BLaER1 treated with 17β-estradiol and CSF1 and Interleukin-3, amounts not matched to agents 10 nM and 100 nM (cell line): ENCODE measurements around the gene SCIN.

Experiments
- H3K27ac ChIP-seq, 11 experiments: shearing (Covaris generic); formaldehyde crosslinking; 2 replicates each; pipeline ENCODE4 v1.8.1; 2022
- H3K27me3 ChIP-seq, 11 experiments: shearing (Covaris generic); formaldehyde crosslinking; 2 replicates each; pipeline ENCODE4 v1.8.1; 2022
- H3K36me3 ChIP-seq, 11 experiments: shearing (Covaris generic); formaldehyde crosslinking; 2 replicates each; pipeline ENCODE4 v1.8.1; 2022
- H3K4me1 ChIP-seq, 10 experiments: shearing (Covaris generic); formaldehyde crosslinking; 2 replicates each; pipeline ENCODE4 v1.8.1; 2022
- H3K4me2 ChIP-seq, 11 experiments: shearing (Covaris generic); formaldehyde crosslinking; 2 replicates each; pipeline ENCODE4 v1.8.1; 2022
- H3K4me3 ChIP-seq, 10 experiments: shearing (Covaris generic); formaldehyde crosslinking; 2 replicates each; pipeline ENCODE4 v1.8.1; 2022
- H3K9ac ChIP-seq, 11 experiments: shearing (Covaris generic); formaldehyde crosslinking; 2 replicates each; pipeline ENCODE4 v1.8.1; 2022
- H3K9me3 ChIP-seq, 11 experiments: shearing (Covaris generic); formaldehyde crosslinking; replicated peaks in 1 of 11; 2 replicates each; pipeline ENCODE4 v1.8.1; 2022
- H4K20me1 ChIP-seq, 11 experiments: shearing (Covaris generic); formaldehyde crosslinking; 2 replicates each; pipeline ENCODE4 v1.8.1; 2022
- Cebpa-rat ChIP-seq, 11 experiments: shearing (Covaris generic); IDR thresholded peaks; 2 replicates each; pipeline ENCODE4 v1.8.1; 2022

SCIN gene

DNA sequence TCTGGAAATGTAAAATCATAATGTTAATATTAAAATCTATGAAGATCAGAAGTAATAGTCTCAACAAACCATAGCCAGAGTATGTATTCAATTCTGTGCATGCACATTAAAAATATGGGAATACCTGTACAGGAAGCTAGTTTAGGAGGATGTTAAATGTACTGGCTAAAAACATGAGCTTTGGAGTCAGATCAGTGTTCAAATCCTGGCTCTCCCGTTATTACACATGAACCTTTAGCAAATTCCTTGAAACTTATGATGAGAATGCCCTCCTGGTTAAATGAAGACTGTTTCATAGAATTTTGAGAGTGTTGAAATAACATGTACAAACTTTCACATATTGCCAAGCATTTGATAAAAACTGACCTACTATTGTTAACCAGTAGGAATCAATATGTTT is 121.5 kb downstream of the SCIN start:
- Histone ChIP-seq H3K4me3 (no peak overlapping the region), H3K27me3 (no peaks in the 10 kb centered on the region), H3K27ac (no peak overlapping the region), H3K4me2 (no peak overlapping the region), H3K4me1 (no peaks in the 10 kb centered on the region), H3K9ac (no peak overlapping the region), H3K9me3 (peaks cover 5 to 9% (median 7%) of the 10 kb centered on the region in 11 experiments), H4K20me1 (no peaks in the 10 kb centered on the region), H3K36me3 (no peaks in the 10 kb centered on the region)
- TF ChIP-seq Cebpa-rat (IDR thresholded peaks at IDR 0.05): no peak

DNA sequence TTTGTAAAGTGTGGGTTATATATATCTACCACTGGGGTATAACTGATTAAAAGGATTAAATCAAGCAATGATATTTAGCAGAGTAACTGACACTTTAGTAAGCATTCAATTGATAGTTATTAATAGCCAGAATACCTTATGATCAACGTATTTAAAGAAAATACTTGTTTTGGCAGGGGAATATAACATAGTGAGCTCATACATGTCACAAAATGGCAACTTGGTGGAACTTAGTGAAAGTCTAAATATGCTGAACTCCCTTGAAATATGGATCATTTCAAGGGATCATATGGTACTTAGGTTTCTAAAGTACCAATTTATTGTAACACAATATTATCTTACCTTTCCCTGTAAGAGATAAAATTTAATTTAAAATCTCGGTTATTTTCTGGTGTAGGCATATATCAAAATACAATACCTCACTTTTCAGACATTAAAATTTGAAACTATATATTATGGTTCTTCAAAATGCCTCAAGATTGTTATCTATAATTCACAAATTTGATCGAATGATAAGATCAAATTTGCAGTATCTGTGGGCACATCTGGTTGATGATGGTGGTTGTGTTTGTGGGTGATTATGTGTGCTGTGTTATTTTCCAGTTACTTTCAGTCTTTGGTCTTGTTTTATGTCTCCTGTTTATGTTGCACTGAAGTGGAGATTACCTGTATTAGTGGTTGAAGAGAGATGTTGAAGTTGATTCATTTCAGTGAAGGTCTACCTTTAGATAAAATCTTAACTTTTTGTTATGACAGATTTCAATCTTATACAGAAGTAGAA is 122.1 kb downstream of the SCIN start:
- Histone ChIP-seq H3K4me2 (no peak overlapping the region), H4K20me1 (no peaks in the 10 kb centered on the region), H3K9me3 (peaks cover 0 to 2% (median under 1%) of the 10 kb centered on the region in 11 experiments; a peak in 9 of 22 replicates), H3K27ac (no peak overlapping the region), H3K27me3 (no peaks in the 10 kb centered on the region), H3K4me3 (no peak overlapping the region), H3K4me1 (no peaks in the 10 kb centered on the region), H3K9ac (no peak overlapping the region), H3K36me3 (no peaks in the 10 kb centered on the region)
- TF ChIP-seq Cebpa-rat (IDR thresholded peaks at IDR 0.05): no peak

DNA sequence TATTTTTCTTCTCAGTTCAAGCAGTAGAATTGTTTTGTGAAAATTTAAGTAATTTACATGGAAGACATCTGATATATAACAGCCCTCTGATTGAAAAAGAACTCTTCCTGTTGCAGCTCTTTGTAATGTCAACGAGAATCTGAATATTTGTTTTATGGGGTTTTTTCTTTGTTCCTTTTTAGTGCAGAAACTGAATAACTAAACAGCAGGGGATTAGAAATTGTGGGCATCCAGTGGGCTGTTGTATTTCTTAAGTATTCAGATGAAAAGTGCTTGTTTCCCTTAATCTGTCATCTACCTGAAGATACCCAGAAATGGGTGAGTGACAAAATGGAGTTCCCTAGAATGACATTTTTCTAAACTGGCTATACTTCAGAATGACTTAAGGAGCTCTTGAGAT is 124.3 kb downstream of the SCIN start:
- no peaks in the 10 kb centered on the region for H3K27me3 ChIP-seq
- no peaks in the 10 kb centered on the region for H4K20me1 ChIP-seq
- H3K27ac ChIP-seq: no peak overlapping the region
- no peaks in the 10 kb centered on the region for H3K4me1 ChIP-seq
- no peaks in the 10 kb centered on the region for H3K9me3 ChIP-seq
- TF ChIP-seq Cebpa-rat (IDR thresholded peaks at IDR 0.05): no peak
- no peak overlapping the region for H3K4me2 ChIP-seq
- no peaks in the 10 kb centered on the region for H3K36me3 ChIP-seq
- no peak overlapping the region for H3K4me3 ChIP-seq
- no peak overlapping the region for H3K9ac ChIP-seq

DNA sequence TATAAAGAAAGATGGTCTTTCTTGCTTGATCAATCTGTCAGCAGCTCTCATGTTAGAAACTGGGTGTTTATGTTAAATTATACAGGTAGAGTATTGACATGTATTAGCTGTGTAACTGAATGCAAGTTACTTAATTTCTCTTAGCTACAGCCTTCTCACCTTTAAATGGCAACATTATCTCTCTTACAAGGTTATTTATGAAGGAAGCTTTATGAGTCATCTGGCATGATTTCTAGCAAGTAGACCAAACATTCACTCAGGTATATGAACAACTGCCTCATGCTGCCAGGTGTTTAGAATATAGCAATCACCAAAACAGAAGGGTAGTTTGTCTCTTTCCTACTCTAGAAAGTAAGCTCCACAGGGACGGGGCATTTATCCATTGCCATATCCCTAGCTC is 125.4 kb downstream of the SCIN start:
- H3K4me3 ChIP-seq: no peak overlapping the region
- H3K36me3 ChIP-seq: no peaks in the 10 kb centered on the region
- H3K9ac ChIP-seq: no peak overlapping the region
- H3K4me2 ChIP-seq: no peak overlapping the region
- no peaks in the 10 kb centered on the region for H3K4me1 ChIP-seq
- no peaks in the 10 kb centered on the region for H3K27me3 ChIP-seq
- no peak for TF ChIP-seq Cebpa-rat (IDR thresholded peaks at IDR 0.05)
- H4K20me1 ChIP-seq: no peaks in the 10 kb centered on the region
- H3K27ac ChIP-seq: no peak overlapping the region
- peaks cover 0 to 4% (median 0%) of the 10 kb centered on the region in 11 experiments; a peak in 1 of 22 replicates for H3K9me3 ChIP-seq

DNA sequence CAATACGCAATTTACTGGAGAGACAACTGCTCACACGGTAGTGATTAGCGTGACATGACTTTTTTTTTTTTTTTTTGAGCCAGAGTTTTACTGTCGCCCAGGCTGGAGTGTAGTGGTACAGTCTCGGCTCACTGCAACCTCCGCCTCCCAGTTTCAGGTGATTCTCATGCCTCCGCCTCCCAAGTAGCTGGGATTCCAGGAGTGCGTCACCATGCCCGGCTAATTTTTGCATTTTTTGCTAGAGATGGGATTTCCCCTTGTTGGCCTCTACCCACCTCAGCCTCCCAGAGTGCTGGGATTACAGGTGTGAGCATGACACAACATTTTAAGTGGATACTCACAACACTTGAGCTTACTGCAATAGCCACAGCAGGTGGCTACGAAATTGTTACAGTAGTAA is 128.8 kb downstream of the SCIN start:
- no peaks in the 10 kb centered on the region for H3K36me3 ChIP-seq
- H3K27ac ChIP-seq: no peak overlapping the region
- peaks cover 0 to 13% (median 0%) of the 10 kb centered on the region in 11 experiments; a peak in 2 of 22 replicates for H3K9me3 ChIP-seq
- no peaks in the 10 kb centered on the region for H3K4me1 ChIP-seq
- H3K27me3 ChIP-seq: no peaks in the 10 kb centered on the region
- H3K4me2 ChIP-seq: no peak overlapping the region
- H3K9ac ChIP-seq: no peak overlapping the region
- H3K4me3 ChIP-seq: no peak overlapping the region
- no peak for TF ChIP-seq Cebpa-rat (IDR thresholded peaks at IDR 0.05)
- no peaks in the 10 kb centered on the region for H4K20me1 ChIP-seq

DNA sequence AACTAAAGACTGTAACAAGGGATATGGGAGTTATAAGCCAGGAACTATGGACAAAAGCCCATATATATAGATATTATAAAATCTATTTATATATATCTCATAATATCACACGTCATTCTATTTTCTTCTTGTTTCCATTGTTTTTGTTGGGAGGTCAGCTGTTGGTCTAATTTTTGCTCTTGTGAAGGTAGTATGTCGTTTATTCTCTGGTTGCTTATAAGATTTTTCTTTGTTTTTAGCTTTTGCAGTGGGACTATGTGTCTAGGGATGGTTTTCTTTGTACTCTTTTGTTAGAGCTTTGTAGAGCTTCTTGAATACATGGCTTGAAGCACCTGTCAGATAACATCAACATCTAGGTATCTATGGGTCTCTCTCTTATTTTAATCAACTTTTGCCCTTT is 130.9 kb downstream of the SCIN start:
- Histone ChIP-seq H3K4me1 (no peaks in the 10 kb centered on the region), H3K4me3 (no peak overlapping the region), H3K9me3 (peaks cover 0 to 13% (median 0%) of the 10 kb centered on the region in 11 experiments; a peak in 2 of 22 replicates), H3K36me3 (no peaks in the 10 kb centered on the region), H4K20me1 (no peaks in the 10 kb centered on the region), H3K9ac (no peak overlapping the region), H3K27me3 (no peaks in the 10 kb centered on the region), H3K4me2 (no peak overlapping the region), H3K27ac (no peak overlapping the region)
- TF ChIP-seq Cebpa-rat (IDR thresholded peaks at IDR 0.05): no peak

DNA sequence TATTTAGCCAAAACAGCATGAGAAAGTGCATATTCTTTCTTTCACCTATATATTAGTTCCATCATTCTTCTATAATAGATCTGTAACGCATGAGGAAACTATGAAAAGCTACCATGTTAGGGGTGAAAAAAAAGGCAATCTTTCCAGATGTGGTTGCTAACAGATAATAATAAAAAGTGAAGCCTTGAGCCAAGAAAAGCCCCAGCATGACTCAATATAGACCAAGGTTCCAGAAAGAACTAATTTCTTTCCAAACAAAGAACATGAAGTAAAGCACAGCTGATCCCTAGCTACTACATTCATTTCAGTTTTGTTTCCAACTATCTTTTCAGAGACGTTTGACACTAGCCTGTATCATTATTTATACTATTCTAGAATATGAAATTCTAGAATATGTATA is 133.4 kb downstream of the SCIN start:
- Histone ChIP-seq H3K9ac (no peak overlapping the region), H3K27ac (no peak overlapping the region), H3K4me3 (no peak overlapping the region), H3K27me3 (no peaks in the 10 kb centered on the region), H3K4me1 (peaks cover 0 to 12% (median 0%) of the 10 kb centered on the region in 10 experiments; a peak in 3 of 20 replicates), H3K4me2 (no peak overlapping the region), H4K20me1 (no peaks in the 10 kb centered on the region), H3K9me3 (peaks cover 0 to 13% (median 0%) of the 10 kb centered on the region in 11 experiments; a peak in 2 of 22 replicates), H3K36me3 (no peaks in the 10 kb centered on the region)
- no peak for TF ChIP-seq Cebpa-rat (IDR thresholded peaks at IDR 0.05)

DNA sequence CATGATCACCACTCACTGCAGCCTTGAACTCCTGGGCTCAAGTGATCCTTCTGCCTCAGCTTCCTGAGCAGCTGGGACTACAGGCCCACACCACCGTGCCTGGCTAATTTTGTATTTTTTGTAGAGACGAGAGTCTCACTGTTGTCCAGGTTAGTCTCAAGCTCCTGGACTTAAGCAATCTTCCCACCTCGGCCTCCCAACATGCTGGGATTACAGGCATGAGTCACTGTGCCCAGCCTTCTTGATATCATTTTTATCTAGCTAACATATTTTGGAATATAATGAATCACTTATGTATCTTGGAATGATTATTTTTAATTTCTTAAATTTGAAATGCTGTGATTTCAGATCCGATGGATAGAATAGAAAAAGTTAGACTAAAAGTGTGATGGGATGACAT is 135.4 kb downstream of the SCIN start:
- Histone ChIP-seq H3K27me3 (no peaks in the 10 kb centered on the region), H3K27ac (no peak overlapping the region), H3K4me3 (no peak overlapping the region), H3K4me2 (no peak overlapping the region), H3K9me3 (peaks cover 0 to 10% (median 0%) of the 10 kb centered on the region in 11 experiments; a peak in 2 of 22 replicates), H3K36me3 (no peaks in the 10 kb centered on the region), H3K4me1 (peaks cover 0 to 19% (median 0%) of the 10 kb centered on the region in 10 experiments; a peak in 3 of 20 replicates), H3K9ac (no peak overlapping the region), H4K20me1 (no peaks in the 10 kb centered on the region)
- no peak for TF ChIP-seq Cebpa-rat (IDR thresholded peaks at IDR 0.05)

DNA sequence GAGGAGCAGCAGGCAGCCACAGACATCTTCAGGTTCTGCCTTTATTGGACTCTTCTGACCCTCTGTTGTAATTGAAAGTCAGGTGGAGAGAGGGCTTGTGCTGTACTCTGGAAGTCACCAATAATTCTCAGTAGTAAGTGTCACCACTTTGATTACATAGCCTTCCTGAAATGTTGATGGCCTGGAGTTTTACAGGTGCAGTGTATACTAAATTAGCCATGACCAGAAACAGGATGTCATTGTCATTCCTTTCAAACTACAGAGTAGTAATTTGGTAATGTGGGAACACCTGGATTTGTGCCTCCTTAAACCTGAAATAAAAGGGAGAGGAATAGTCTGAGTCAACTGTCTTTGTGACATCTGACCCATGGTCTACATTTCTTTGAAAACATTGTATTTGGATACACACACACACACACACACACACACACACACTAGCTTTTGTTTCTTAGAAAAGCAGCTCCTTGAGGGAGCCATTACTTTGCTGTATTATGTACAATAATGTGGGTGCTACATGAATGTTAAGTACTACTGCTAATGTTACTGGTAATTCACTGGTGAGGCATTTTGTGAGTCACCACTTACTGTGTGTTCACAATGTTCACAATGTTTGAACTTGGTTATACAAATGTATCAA is 136.5 kb downstream of the SCIN start:
- Histone ChIP-seq H3K36me3 (no peaks in the 10 kb centered on the region), H3K4me2 (0 out of 22 replicates have a peak overlapping the region, but pooled peaks of 1 of the 11 experiments have one; percentile 0), H3K9me3 (peaks cover 0 to 9% (median 0%) of the 10 kb centered on the region in 11 experiments; a peak in 7 of 22 replicates), H3K27ac (no peak overlapping the region), H3K4me3 (no peak overlapping the region), H3K27me3 (no peaks in the 10 kb centered on the region), H4K20me1 (no peaks in the 10 kb centered on the region), H3K9ac (no peak overlapping the region), H3K4me1 (peaks cover 0 to 19% (median 0%) of the 10 kb centered on the region in 10 experiments; a peak in 3 of 20 replicates)
- no peak for TF ChIP-seq Cebpa-rat (IDR thresholded peaks at IDR 0.05)
